CD4-positive, alpha-beta T cell (primary cell): Measurements from ENCODE around the gene EXO1. TPM values are rescaled to one million over a fixed set of nuclear protein-coding genes. Genes with fewer than 3 reads are reported as not detected.

Experiments
- ATAC-seq: fragments of 200-7000 bp; cut with Tn5 transposase; one replicate; pipeline ENCODE4 v1.10.0; 2022; ENCODE audit warnings: mild to moderate bottlenecking; ENCODE audit not compliant: poor library complexity
- CTCF ChIA-PET: fragments of 350-600 bp; sonication (Branson Sonifier 250); formaldehyde crosslinking; loops from one replicate; lab custom pipeline; 2021; ENCODE audit warnings: antibody characterized with exemption, inconsistent platforms; lab: Charles Lee
- POLR2A ChIA-PET: fragments of 350-600 bp; sonication (Branson Sonifier 250); formaldehyde crosslinking; loops from one replicate; lab custom pipeline; 2021; ENCODE audit warnings: antibody characterized with exemption, inconsistent platforms; lab: Charles Lee
- DNase-seq, 14 experiments: peaks; one replicate each; pipeline ENCODE4 v3.0.0-alpha.2; 2013 to 2020; ENCODE audit warnings: mixed read lengths in 2 of 14
- H3K27ac ChIP-seq, 2 donors: one replicate each; pipeline versions ENCODE4 v1.5.1 to v1.7.0; 2013; ENCODE audit warnings: low read length in 2 of 2, low read depth in 1 of 2, mild to moderate bottlenecking in 1 of 2
- H3K27me3 ChIP-seq, 2 experiments: 1 replicate in 1 of 2; 2 replicates in 1 of 2; pipeline versions ENCODE4 v1.6.1 to v1.7.0; 2013; ENCODE audit warnings: low read length in 2 of 2, control low read depth in 1 of 2, mild to moderate bottlenecking in 1 of 2, moderate library complexity in 1 of 2; ENCODE audit not compliant: insufficient read depth in 2 of 2, control insufficient read depth in 1 of 2
- H3K36me3 ChIP-seq: one replicate; pipeline ENCODE4 v1.6.1; 2013; ENCODE audit warnings: low read length, control low read depth; ENCODE audit not compliant: insufficient read depth
- H3K4me1 ChIP-seq: one replicate; pipeline ENCODE4 v1.6.1; 2013; ENCODE audit warnings: low read length, control low read depth; ENCODE audit not compliant: insufficient read depth
- H3K4me3 ChIP-seq: one replicate; pipeline ENCODE4 v1.5.1; 2013; ENCODE audit warnings: mild to moderate bottlenecking, low read length, moderate library complexity
- H3K9me3 ChIP-seq, 2 experiments: 1 replicate in 1 of 2; 2 replicates in 1 of 2; pipeline versions ENCODE4 v1.6.1 to v1.7.0; 2013; ENCODE audit warnings: low read length in 2 of 2, mild to moderate bottlenecking in 2 of 2, control low read depth in 1 of 2, moderate library complexity in 1 of 2; ENCODE audit not compliant: control insufficient read depth in 1 of 2, insufficient read depth in 1 of 2
- H3K27ac Mint-ChIP-seq: one replicate; pipeline ENCODE4 v1.8.0; 2020; ENCODE audit warnings: mixed read lengths
- H3K27me3 Mint-ChIP-seq: one replicate; pipeline ENCODE4 v1.8.0; 2021; ENCODE audit warnings: mixed read lengths
- H3K36me3 Mint-ChIP-seq: one replicate; pipeline ENCODE4 v1.8.0; 2021; ENCODE audit warnings: low read depth, mixed read lengths
- H3K4me1 Mint-ChIP-seq: one replicate; pipeline ENCODE4 v1.8.0; 2021; ENCODE audit warnings: low read depth, mixed read lengths
- H3K4me3 Mint-ChIP-seq: one replicate; pipeline ENCODE4 v1.8.0; 2020; ENCODE audit warnings: mild to moderate bottlenecking, mixed read lengths
- H3K9me3 Mint-ChIP-seq: one replicate; pipeline ENCODE4 v1.8.0; 2020; ENCODE audit warnings: mixed read lengths
- intact Hi-C, 2 experiments: fragments of 100-400 bp; cut with DNase I in 1 of 2; cut with micrococcal nuclease in 1 of 2; formaldehyde crosslinking; loops; one replicate each; pipeline versions ENCODE4 v1.15.1 to v1.9.0; 2023 to 2025; cut with DNase I, micrococcal nuclease
- total RNA-seq, 174 experiments: library from RNA in 2 of 174; stranded (reverse) in 2 of 174; gene quantifications; one replicate each; pipeline ENCODE4 v1.2.3 and lab custom pipeline; 2021 to 2026
- TF ChIP-seq, protein P1 (sequence below): fragments of 200-600 bp; IDR thresholded peaks from one replicate; pipeline ENCODE4 v1.8.0; 2022; ENCODE audit warnings: antibody characterized with exemption, mild to moderate bottlenecking

EXO1 gene
- total RNA-seq, 2 experiments from 2014 or later = 0.25 to 1.1 TPM

DNA sequence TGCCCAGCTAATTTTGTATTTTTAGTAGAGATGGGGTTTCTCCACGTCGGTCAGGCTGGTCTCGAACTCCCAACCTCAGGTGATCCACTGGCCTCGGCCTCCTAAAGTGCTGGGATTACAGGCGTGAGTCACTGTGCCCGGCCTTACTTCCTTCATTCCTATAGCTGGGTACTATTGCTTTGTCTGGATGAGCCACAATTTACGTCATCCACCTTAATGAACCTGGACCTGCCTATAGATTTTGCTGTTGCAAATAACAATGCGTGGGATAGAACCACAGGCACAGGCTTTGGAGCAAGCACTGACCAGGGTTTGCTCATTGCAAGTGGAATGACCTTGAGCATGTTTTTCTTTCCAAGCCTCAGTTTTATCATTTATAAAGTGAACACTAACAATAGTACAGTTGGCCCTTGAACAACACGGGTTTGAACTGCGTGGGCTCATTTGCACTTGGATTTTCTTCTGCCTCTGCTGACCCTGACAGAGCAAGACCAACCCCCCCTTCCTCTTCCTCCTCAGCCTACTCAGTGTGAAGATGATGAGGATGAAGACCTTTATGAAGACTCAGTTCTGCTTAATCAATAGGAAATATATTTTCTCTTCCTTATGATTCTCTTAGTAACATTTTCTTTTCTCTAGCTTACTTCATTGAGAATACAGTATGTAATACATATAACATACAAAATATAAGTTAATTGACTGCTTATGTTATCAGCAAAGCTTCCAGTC lies 76.2 kb downstream of the EXO1 start:
- H3K4me1 ChIP-seq = no peaks in the 10 kb centered on the region
- no peaks in the 10 kb centered on the region for H3K27me3 Mint-ChIP-seq
- ATAC-seq (no peak), DNase-seq (no peak)
- H3K36me3 Mint-ChIP-seq = no peaks in the 10 kb centered on the region
- H3K9me3 Mint-ChIP-seq = no peaks in the 10 kb centered on the region
- no peaks in the 10 kb centered on the region for H3K36me3 ChIP-seq
- TF ChIP-seq, protein P1, sequence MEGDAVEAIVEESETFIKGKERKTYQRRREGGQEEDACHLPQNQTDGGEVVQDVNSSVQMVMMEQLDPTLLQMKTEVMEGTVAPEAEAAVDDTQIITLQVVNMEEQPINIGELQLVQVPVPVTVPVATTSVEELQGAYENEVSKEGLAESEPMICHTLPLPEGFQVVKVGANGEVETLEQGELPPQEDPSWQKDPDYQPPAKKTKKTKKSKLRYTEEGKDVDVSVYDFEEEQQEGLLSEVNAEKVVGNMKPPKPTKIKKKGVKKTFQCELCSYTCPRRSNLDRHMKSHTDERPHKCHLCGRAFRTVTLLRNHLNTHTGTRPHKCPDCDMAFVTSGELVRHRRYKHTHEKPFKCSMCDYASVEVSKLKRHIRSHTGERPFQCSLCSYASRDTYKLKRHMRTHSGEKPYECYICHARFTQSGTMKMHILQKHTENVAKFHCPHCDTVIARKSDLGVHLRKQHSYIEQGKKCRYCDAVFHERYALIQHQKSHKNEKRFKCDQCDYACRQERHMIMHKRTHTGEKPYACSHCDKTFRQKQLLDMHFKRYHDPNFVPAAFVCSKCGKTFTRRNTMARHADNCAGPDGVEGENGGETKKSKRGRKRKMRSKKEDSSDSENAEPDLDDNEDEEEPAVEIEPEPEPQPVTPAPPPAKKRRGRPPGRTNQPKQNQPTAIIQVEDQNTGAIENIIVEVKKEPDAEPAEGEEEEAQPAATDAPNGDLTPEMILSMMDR = no peak
- no peak overlapping the region for H3K27ac ChIP-seq
- H3K4me3 Mint-ChIP-seq = no peak overlapping the region
- ChIA-PET POLR2A (no interaction called here), CTCF (no interaction called here)
- H3K27ac Mint-ChIP-seq = no peak overlapping the region
- intact Hi-C loops = no loop called here
- H3K27me3 ChIP-seq = no peaks in the 10 kb centered on the region
- no peaks in the 10 kb centered on the region for H3K4me1 Mint-ChIP-seq
- no peaks in the 10 kb centered on the region for H3K9me3 ChIP-seq
- no peak overlapping the region for H3K4me3 ChIP-seq

DNA sequence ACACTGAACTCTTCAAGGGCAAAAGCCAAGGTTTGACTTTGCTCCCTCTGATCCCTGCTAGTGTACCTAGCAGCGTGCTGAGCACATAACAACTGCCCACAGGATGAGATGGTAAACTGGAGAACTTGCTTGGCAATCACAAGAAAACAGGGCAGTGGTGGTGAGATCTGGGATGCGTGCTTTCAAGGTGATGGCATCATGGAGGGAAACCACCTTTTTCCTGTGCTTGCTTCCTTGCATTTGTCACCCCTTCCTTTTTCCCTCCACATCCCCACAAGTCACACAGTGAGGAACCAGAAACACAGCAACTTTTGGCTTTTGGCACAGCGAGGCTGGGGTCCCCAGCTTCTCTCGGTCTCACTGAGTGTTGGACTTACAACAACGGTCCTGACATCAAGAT lies 78.1 kb downstream of the EXO1 start:
- no peaks in the 10 kb centered on the region for H3K27me3 ChIP-seq
- no peak overlapping the region for H3K4me3 ChIP-seq
- intact Hi-C loops = no loop called here
- H3K4me3 Mint-ChIP-seq = no peak overlapping the region
- DNase-seq (no peak), ATAC-seq (no peak)
- no peaks in the 10 kb centered on the region for H3K9me3 ChIP-seq
- TF ChIP-seq, protein P1 = no peak
- no peaks in the 10 kb centered on the region for H3K36me3 ChIP-seq
- H3K4me1 ChIP-seq = no peaks in the 10 kb centered on the region
- POLR2A ChIA-PET = no interaction called here
- H3K27ac ChIP-seq = no peak overlapping the region
- H3K9me3 Mint-ChIP-seq = no peaks in the 10 kb centered on the region
- no peaks in the 10 kb centered on the region for H3K4me1 Mint-ChIP-seq
- CTCF ChIA-PET = no interaction called here
- H3K27ac Mint-ChIP-seq = no peak overlapping the region
- no peaks in the 10 kb centered on the region for H3K27me3 Mint-ChIP-seq
- no peaks in the 10 kb centered on the region for H3K36me3 Mint-ChIP-seq

DNA sequence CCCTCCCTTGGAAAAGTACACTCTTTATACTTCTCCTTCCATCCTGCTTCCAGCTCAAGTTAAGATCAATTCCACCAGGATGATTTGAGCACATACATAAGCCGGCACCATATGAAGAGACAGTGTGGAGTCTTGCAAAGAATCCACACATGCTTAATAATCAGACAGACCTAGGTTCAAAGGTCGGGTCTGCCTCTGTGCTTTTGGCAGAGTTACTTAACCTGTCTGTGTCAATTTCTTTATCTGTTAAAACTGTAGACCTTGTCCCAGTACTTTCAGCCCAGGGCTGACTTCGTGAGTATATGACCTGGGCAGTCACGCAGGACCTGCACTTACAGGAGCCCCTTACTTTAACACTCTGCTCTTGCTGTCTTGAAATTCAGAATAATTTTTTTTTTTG lies 79.3 kb downstream of the EXO1 start:
- Mint-ChIP-seq H3K4me3 (no peak overlapping the region), H3K9me3 (no peaks in the 10 kb centered on the region), H3K27me3 (no peaks in the 10 kb centered on the region), H3K27ac (no peak overlapping the region), H3K4me1 (no peaks in the 10 kb centered on the region), H3K36me3 (no peaks in the 10 kb centered on the region)
- no peaks in the 10 kb centered on the region for H3K9me3 ChIP-seq
- no peak overlapping the region for H3K27ac ChIP-seq
- no peak for ATAC-seq
- TF ChIP-seq, protein P1 = no peak
- POLR2A ChIA-PET = no interaction called here
- no peak for DNase-seq
- no peak overlapping the region for H3K4me3 ChIP-seq
- H3K4me1 ChIP-seq = no peaks in the 10 kb centered on the region
- H3K36me3 ChIP-seq = no peaks in the 10 kb centered on the region
- CTCF ChIA-PET = no interaction called here
- no peaks in the 10 kb centered on the region for H3K27me3 ChIP-seq
- intact Hi-C loops = no loop called here
